Lower leg skin (tissue), 3 donors: ENCODE measurements around the gene MUC5AC.

Source experiments
- POLR2A ChIP-seq, 2 donors: fragments of 450-650 bp; IDR thresholded peaks; one replicate each; pipeline ENCODE4 v1.6.1; 2016 to 2017; ENCODE audit warnings: antibody characterized with exemption in 2 of 2, mild to moderate bottlenecking in 1 of 2, moderate library complexity in 1 of 2
- TF ChIP-seq, protein P1 (sequence below), 3 donors: fragments of 450-650 bp; IDR thresholded peaks; one replicate each; pipeline ENCODE4 v1.5.1; 2016; ENCODE audit warnings: antibody characterized with exemption in 3 of 3, mild to moderate bottlenecking in 3 of 3, moderate library complexity in 2 of 3

DNA sequence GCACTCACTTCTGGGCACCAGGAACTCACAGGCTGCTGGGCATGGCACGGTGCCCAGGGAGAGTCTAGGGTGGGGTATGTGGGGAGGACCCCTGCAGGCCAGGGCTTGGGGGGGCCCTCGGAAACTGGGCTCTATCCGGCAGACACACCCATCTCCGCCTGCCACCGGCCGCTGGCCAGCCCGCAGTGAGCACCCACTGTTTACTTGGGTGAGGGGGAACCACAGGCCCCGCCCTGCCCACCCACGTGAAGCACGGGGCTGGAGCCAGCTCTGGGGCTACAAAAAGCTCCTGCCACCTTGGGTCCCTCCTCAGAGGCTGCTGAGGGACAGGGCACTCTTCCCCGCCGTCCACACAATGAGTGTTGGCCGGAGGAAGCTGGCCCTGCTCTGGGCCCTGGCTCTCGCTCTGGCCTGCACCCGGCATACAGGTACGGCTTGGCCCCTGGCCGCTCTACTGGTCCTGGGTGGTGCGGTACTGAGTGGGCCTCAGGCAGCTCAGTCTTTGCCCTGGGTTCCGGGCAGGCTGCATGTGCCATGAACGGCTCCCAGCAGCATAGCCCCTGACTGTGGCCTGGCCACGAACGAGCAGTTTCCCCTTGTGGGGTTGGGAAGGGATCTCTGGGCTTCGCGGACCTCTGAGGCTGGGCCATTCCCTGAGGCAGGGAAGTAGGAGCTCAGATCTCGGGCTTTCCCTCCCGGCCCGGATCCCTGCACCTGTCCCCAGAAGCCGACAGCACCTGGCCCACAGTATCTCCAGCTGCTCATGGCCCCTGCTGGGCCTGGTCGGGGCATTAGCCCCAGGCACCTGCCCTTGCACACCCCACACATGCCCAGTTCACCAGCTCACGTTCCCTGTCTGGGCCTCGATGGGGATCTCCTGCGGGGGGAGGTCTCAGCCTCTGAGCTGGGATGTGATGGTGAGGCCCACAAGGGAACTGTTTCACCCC is at the start of gene MUC5AC:
- TF ChIP-seq, protein P1, sequence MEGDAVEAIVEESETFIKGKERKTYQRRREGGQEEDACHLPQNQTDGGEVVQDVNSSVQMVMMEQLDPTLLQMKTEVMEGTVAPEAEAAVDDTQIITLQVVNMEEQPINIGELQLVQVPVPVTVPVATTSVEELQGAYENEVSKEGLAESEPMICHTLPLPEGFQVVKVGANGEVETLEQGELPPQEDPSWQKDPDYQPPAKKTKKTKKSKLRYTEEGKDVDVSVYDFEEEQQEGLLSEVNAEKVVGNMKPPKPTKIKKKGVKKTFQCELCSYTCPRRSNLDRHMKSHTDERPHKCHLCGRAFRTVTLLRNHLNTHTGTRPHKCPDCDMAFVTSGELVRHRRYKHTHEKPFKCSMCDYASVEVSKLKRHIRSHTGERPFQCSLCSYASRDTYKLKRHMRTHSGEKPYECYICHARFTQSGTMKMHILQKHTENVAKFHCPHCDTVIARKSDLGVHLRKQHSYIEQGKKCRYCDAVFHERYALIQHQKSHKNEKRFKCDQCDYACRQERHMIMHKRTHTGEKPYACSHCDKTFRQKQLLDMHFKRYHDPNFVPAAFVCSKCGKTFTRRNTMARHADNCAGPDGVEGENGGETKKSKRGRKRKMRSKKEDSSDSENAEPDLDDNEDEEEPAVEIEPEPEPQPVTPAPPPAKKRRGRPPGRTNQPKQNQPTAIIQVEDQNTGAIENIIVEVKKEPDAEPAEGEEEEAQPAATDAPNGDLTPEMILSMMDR (IDR thresholded peaks at IDR 0.05): no peak
- no peak for TF ChIP-seq POLR2A (IDR thresholded peaks at IDR 0.05)
